ENCODE results near the gene GFRA4. TPM values are rescaled to one million over a fixed set of nuclear protein-coding genes. Genes with fewer than 3 reads are reported as not detected.
A peak's percentile ranks its signal among the peaks of the same experiment; 100 is the strongest.

Gene GFRA4
- total and polyA plus RNA-seq, 2 donors (not counting 3 experiments of a cell fraction or from before 2014, with no cell fraction given) = not detected

DNA sequence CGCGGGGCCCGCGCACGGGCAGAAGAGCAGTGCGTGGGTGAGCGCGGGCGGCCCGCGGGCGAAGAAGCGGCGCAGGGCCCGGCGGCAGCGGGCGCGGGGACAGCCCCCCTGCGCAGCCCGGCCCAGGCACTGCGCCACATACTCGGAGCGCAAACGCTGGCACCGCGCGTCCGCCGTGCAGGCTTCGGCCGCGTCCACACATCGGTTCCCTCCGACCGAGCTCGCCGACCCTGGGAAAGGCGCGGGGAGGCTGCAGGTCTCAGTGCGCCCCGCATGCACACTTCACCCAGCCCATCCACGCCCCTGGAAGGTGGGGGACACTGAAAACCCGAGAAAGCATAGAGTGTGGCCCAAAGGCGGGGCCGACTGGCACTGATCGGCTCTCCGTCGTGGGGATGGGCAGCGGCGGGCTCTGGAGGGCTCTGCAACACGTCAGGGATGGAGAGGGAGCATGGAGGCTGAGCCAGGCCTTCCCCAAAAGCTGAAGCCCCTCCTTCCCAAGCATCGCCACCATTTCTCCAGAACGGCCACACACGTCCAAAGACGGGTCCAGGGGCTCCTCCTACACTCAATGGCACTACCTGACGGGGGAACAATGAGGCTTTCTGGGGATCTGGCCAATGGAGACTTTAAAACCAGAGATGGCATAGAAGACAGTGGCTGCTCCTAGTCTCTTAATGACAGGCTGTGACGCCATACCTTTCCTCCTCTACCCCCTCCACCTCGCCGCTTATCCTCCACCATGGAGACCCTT is 2.0 kb downstream of the GFRA4 start:
- Histone ChIP-seq H3K4me3 (replicated peaks in 1 of 3; ENCODE audit: insufficient read depth in 1 of 3, low read depth in 1 of 3, low read length in 3 of 3) (no peak overlapping the region), H3K4me1 (ENCODE audit: control insufficient read depth, extremely low read depth, insufficient read depth, low read length) (no peaks in the 10 kb centered on the region), H3K36me3 (ENCODE audit: control insufficient read depth in 2 of 2, extremely low read depth in 1 of 2, insufficient read depth in 2 of 2, low read length in 2 of 2) (no peaks in the 10 kb centered on the region), H3K9ac (replicated peaks; ENCODE audit: extremely low read depth, insufficient read depth, low read length) (no peak overlapping the region), H3K79me2 (ENCODE audit: control insufficient read depth, insufficient read depth, low read length) (no peaks in the 10 kb centered on the region), H3K9me1 (replicated peaks; ENCODE audit: control insufficient read depth, extremely low read depth, insufficient read depth, low read length) (no peaks in the 10 kb centered on the region), H4K20me1 (replicated peaks; ENCODE audit: control insufficient read depth, extremely low read depth, insufficient read depth, low read length) (no peaks in the 10 kb centered on the region), H3K4me2 (ENCODE audit: insufficient read depth, low read length) (no peak overlapping the region), H3K27me3 (ENCODE audit: control insufficient read depth in 2 of 2, insufficient read depth in 2 of 2, low read length in 2 of 2) (peaks cover 28 to 44% of the 10 kb centered on the region in 2 experiments), H3K27ac (ENCODE audit: insufficient read depth, low read depth, low read length) (no peak overlapping the region), H3K9me3 (replicated peaks; ENCODE audit: control insufficient read depth, insufficient read depth, low read length) (no peaks in the 10 kb centered on the region), H2AFZ (ENCODE audit: low read depth, low read length) (no peak overlapping the region)
- DNase-seq (ENCODE audit: low read depth, low spot score) = no peak
- POLR2A ChIA-PET = no interaction called here
- BruUV-seq (replicated peaks) = no TSS peak
- CTCF ChIA-PET = interaction anchor here (0.8 kb wide), 1 partner anchor 16 kb away, joined by 3 read pairs; no protein-coding TSS in a partner anchor
- dilution Hi-C loops (cut with MboI; ENCODE audit: extremely low pct_ligation_motif_present, low sequenced_read_pairs) (no loop called here), intact Hi-C loops (cut with micrococcal nuclease) (no loop called here)
- no peak for FAIRE-seq
- TF ChIP-seq JUN (IDR thresholded peaks at IDR 0.05; ENCODE audit: borderline replicate concordance, insufficient read depth, insufficient read length, low read depth) = no peak
- TF ChIP-seq EZH2 (IDR thresholded peaks at IDR 0.05; ENCODE audit: borderline replicate concordance, low read depth, low read length, severe bottlenecking) = peak; percentile 91

DNA sequence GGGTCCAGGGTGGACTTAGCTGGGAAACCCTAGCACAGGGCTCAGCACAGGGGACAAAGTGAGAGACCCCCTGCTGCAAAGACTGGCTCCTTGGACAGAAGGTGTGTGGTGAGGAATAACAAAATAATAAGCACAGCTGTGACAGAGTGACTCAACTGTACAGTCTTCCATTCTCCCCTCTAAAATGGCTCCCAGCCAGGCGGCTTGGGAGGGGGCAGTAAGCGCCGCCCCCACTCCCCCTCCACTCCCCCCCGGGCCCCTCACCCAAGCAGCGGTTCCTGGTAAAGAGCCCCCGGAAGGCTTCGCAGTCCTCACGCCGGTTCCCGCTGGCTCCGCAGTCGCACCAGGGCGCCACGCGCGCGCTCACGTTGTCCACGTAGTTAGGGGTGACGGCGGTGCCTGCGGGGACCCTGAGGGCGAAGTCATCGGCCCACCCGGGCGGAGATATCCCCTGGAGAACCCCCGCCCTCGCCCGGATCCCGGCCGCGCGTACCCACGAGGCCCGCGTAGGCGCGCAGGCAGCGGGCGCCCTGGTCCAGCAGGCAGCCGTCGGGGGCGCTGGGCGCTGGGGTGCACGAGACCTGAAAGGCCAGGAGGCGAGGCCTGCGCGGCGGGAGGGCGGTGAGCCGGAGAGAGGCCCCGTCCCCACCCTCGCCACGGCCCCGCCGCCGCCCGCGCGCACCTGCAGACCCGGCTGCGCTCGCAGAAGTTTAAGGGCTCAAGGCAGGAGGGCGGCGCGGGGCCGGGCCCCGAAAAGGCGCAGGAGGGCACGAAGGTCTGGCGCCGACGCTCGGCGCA is 2.7 kb downstream of the GFRA4 start:
- no peak for FAIRE-seq
- intact Hi-C loops (cut with micrococcal nuclease) = no loop called here

More for the DNA sequence above, 2.7 kb downstream of the GFRA4 start:
- Histone ChIP-seq H3K27me3 (ENCODE audit: control insufficient read depth in 2 of 2, insufficient read depth in 2 of 2, low read length in 2 of 2) (peaks cover 28 to 44% of the 10 kb centered on the region in 2 experiments), H3K4me3 (replicated peaks in 1 of 3; ENCODE audit: insufficient read depth in 1 of 3, low read depth in 1 of 3, low read length in 3 of 3) (no peak overlapping the region), H3K4me2 (ENCODE audit: insufficient read depth, low read length) (no peak overlapping the region), H3K9ac (replicated peaks; ENCODE audit: extremely low read depth, insufficient read depth, low read length) (no peak overlapping the region), H3K36me3 (ENCODE audit: control insufficient read depth in 2 of 2, extremely low read depth in 1 of 2, insufficient read depth in 2 of 2, low read length in 2 of 2) (no peaks in the 10 kb centered on the region), H3K4me1 (ENCODE audit: control insufficient read depth, extremely low read depth, insufficient read depth, low read length) (no peaks in the 10 kb centered on the region), H3K9me1 (replicated peaks; ENCODE audit: control insufficient read depth, extremely low read depth, insufficient read depth, low read length) (no peaks in the 10 kb centered on the region), H3K9me3 (replicated peaks; ENCODE audit: control insufficient read depth, insufficient read depth, low read length) (no peaks in the 10 kb centered on the region), H3K27ac (ENCODE audit: insufficient read depth, low read depth, low read length) (no peak overlapping the region), H3K79me2 (ENCODE audit: control insufficient read depth, insufficient read depth, low read length) (no peaks in the 10 kb centered on the region), H4K20me1 (replicated peaks; ENCODE audit: control insufficient read depth, extremely low read depth, insufficient read depth, low read length) (no peaks in the 10 kb centered on the region), H2AFZ (ENCODE audit: low read depth, low read length) (no peak overlapping the region)
- POLR2A ChIA-PET = no interaction called here
- DNase-seq (ENCODE audit: low read depth, low spot score) = no peak
- TF ChIP-seq, protein P1, sequence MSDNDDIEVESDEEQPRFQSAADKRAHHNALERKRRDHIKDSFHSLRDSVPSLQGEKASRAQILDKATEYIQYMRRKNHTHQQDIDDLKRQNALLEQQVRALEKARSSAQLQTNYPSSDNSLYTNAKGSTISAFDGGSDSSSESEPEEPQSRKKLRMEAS (IDR thresholded peaks at IDR 0.05; ENCODE audit: insufficient read depth, insufficient read length) = no peak
- TF ChIP-seq, protein P2, sequence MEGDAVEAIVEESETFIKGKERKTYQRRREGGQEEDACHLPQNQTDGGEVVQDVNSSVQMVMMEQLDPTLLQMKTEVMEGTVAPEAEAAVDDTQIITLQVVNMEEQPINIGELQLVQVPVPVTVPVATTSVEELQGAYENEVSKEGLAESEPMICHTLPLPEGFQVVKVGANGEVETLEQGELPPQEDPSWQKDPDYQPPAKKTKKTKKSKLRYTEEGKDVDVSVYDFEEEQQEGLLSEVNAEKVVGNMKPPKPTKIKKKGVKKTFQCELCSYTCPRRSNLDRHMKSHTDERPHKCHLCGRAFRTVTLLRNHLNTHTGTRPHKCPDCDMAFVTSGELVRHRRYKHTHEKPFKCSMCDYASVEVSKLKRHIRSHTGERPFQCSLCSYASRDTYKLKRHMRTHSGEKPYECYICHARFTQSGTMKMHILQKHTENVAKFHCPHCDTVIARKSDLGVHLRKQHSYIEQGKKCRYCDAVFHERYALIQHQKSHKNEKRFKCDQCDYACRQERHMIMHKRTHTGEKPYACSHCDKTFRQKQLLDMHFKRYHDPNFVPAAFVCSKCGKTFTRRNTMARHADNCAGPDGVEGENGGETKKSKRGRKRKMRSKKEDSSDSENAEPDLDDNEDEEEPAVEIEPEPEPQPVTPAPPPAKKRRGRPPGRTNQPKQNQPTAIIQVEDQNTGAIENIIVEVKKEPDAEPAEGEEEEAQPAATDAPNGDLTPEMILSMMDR (IDR thresholded peaks at IDR 0.05; ENCODE audit: extremely low read depth in 1 of 2, insufficient read depth in 1 of 2, low read depth in 1 of 2, low read length in 2 of 2) = no peak
- no peak for TF ChIP-seq JUN (IDR thresholded peaks at IDR 0.05; ENCODE audit: borderline replicate concordance, insufficient read depth, insufficient read length, low read depth)
- no peak for TF ChIP-seq MYC (IDR thresholded peaks at IDR 0.05; ENCODE audit: low read depth, low read length)
- TF ChIP-seq EZH2 (IDR thresholded peaks at IDR 0.05; ENCODE audit: borderline replicate concordance, low read depth, low read length, severe bottlenecking) = peak; percentile 69
- TF ChIP-seq FOS (IDR thresholded peaks at IDR 0.05; ENCODE audit: borderline replicate concordance, insufficient read depth, low read length) = no peak
- no peak for TF ChIP-seq POLR2AphosphoS5 (IDR thresholded peaks at IDR 0.05; ENCODE audit: insufficient read depth, low read depth, low read length)
- BruUV-seq (replicated peaks) = no TSS peak
- dilution Hi-C loops (cut with MboI; ENCODE audit: extremely low pct_ligation_motif_present, low sequenced_read_pairs) = no loop called here
- CTCF ChIA-PET = interaction anchor here (0.9 kb wide), 1 partner anchor 16 kb away, joined by 3 read pairs; no protein-coding TSS in a partner anchor

Measured in endothelial cell of umbilical vein (primary cell).